K562 treated with DMSO at 1 percent for 48 hours (cell line): Measurements from ENCODE around the gene TIPIN. TPM values are rescaled to one million over a fixed set of nuclear protein-coding genes. Genes with fewer than 3 reads are reported as not detected.

Source experiments
- total RNA-seq: library from RNA; unstranded; fragments of 300-600 nt; gene quantifications from 2 replicates; pipeline ENCODE4 v1.2.3, GENCODE V29; 2022; ENCODE audit warnings: low replicate concordance; ENCODE audit errors: extremely low read depth

Gene TIPIN
- total RNA-seq, result not detected in 2 replicates

GRCh38 chr15:66356359-66357236 is at the start of gene TIPIN:
Gene TIPIN, minus strand, starts transcription at chr15:66356685. Its CDS starts 3,738 bp downstream, at chr15:66352947.

GRCh38 chr15:66386204-66387123 is 30.0 kb upstream of the TIPIN start, which contains the start of gene MAP2K1:
Gene MAP2K1, plus strand, starts transcription at chr15:66386912. Its CDS starts 436 bp downstream, at chr15:66387348.

GRCh38 chr15:66293419-66294156 is 62.9 kb downstream of the TIPIN start, which contains the start of gene DIS3L:
Gene DIS3L, plus strand, starts transcription at chr15:66293568. Its CDS starts 29 bp downstream, at chr15:66293597.

Other genes starting within 250 kb of the TIPIN start
- gene MEGF11, start 102.9 kb downstream of the TIPIN start, total RNA-seq, result not detected in 2 replicates
- not detected in 2 replicates for gene DIS3L, start 63.1 kb downstream of the TIPIN start, total RNA-seq
- gene MAP2K1, start 30.2 kb upstream of the TIPIN start, total RNA-seq, result 316 TPM in 1 of 2 replicates, not detected in the other
- not detected in 2 replicates for gene SNAPC5, start 141.1 kb upstream of the TIPIN start, total RNA-seq
- 2,348 and 2,445 TPM in 2 replicates for gene RPL4, start 148.2 kb upstream of the TIPIN start, total RNA-seq
- not detected in 2 replicates for gene ZWILCH, start 148.6 kb upstream of the TIPIN start, total RNA-seq
- gene LCTL, start 209.3 kb upstream of the TIPIN start, total RNA-seq, result not detected in 2 replicates